OCI-M1 (cell line): ENCODE measurements around the gene SERPINA6.
"Not testable (repeated sequence)": the region's sequence is repeated elsewhere in the genome, so short reads cannot be mapped to it uniquely, and the experiment has no call there.

ENCODE experiments used
- DNase-seq: peaks from one replicate; lab custom pipeline; 2025; lab: John Stamatoyannopoulos, UW

The SERPINA6 gene

GRCh38 chr14:94354638-94355185 is 31.6 kb upstream of the SERPINA6 start:
- DNase-seq: no peak

GRCh38 chr14:94354190-94354589 is 31.1 kb upstream of the SERPINA6 start:
- DNase-seq: not testable (repeated sequence)

- no peak for DNase-seq
Observed at GRCh38 chr14:94349276-94349675, 26.1 kb upstream of the SERPINA6 start.

- DNase-seq: no peak
Observed at GRCh38 chr14:94348836-94349235, 25.7 kb upstream of the SERPINA6 start.

- DNase-seq: no peak
Observed at GRCh38 chr14:94346841-94347240, 23.7 kb upstream of the SERPINA6 start.

GRCh38 chr14:94346065-94346786 is 23.1 kb upstream of the SERPINA6 start:
- not testable (repeated sequence) for DNase-seq

GRCh38 chr14:94345344-94346064 is 22.4 kb upstream of the SERPINA6 start:
- no peak for DNase-seq

- DNase-seq: no peak
Observed at GRCh38 chr14:94344389-94344788, 21.3 kb upstream of the SERPINA6 start.

GRCh38 chr14:94343238-94344005 is 20.3 kb upstream of the SERPINA6 start:
- no peak for DNase-seq

GRCh38 chr14:94342334-94342934 is 19.3 kb upstream of the SERPINA6 start:
- no peak for DNase-seq

GRCh38 chr14:94341656-94342333 is 18.7 kb upstream of the SERPINA6 start:
- DNase-seq: no peak

- no peak for DNase-seq
Observed at GRCh38 chr14:94340533-94340932, 17.4 kb upstream of the SERPINA6 start.

- DNase-seq: no peak
Observed at GRCh38 chr14:94338023-94338422, 14.9 kb upstream of the SERPINA6 start.

- DNase-seq: no peak
Observed at GRCh38 chr14:94337274-94337673, 14.1 kb upstream of the SERPINA6 start.

GRCh38 chr14:94334872-94335271 is 11.7 kb upstream of the SERPINA6 start:
- DNase-seq: no peak

GRCh38 chr14:94332587-94332986 is 9.5 kb upstream of the SERPINA6 start:
- DNase-seq: no peak

- DNase-seq: no peak
Observed at GRCh38 chr14:94332063-94332583, 9.0 kb upstream of the SERPINA6 start.

GRCh38 chr14:94331462-94331861 is 8.3 kb upstream of the SERPINA6 start:
- DNase-seq: no peak

GRCh38 chr14:94330857-94331256 is 7.7 kb upstream of the SERPINA6 start:
- no peak for DNase-seq

- DNase-seq: no peak
Observed at GRCh38 chr14:94330432-94330831, 7.3 kb upstream of the SERPINA6 start.

- no peak for DNase-seq
Observed at GRCh38 chr14:94329857-94330256, 6.7 kb upstream of the SERPINA6 start.
